ENCODE data around the gene PRH2.

The PRH2 gene

DNA sequence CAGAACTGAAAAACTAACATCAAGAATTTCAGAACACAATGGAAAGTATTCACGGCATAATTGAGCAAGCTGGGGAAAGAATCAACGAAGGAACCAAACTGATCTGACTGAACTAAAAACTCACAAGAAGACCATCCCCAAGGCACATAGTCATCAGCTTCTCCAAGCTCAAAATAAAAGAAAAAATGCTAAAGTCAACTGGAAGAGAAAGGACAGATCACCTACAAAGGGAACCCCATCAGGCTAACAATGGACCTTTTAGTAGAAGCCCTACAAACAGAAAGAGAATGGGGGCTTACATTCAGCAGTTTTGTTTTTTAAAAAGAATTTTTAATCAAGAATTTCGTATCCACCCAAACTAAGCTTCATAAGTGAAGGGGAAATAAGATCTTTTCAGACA is 45.9 kb downstream of the PRH2 start:
- no peak overlapping the region for H3K27ac ChIP-seq
- TF ChIP-seq, protein P1, sequence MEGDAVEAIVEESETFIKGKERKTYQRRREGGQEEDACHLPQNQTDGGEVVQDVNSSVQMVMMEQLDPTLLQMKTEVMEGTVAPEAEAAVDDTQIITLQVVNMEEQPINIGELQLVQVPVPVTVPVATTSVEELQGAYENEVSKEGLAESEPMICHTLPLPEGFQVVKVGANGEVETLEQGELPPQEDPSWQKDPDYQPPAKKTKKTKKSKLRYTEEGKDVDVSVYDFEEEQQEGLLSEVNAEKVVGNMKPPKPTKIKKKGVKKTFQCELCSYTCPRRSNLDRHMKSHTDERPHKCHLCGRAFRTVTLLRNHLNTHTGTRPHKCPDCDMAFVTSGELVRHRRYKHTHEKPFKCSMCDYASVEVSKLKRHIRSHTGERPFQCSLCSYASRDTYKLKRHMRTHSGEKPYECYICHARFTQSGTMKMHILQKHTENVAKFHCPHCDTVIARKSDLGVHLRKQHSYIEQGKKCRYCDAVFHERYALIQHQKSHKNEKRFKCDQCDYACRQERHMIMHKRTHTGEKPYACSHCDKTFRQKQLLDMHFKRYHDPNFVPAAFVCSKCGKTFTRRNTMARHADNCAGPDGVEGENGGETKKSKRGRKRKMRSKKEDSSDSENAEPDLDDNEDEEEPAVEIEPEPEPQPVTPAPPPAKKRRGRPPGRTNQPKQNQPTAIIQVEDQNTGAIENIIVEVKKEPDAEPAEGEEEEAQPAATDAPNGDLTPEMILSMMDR (conservative IDR thresholded peaks at IDR 0.05): no peak

- H3K27ac ChIP-seq: no peak overlapping the region
- TF ChIP-seq, protein P1 (conservative IDR thresholded peaks at IDR 0.05): no peak
These were observed 53.2 kb downstream of the PRH2 start for GRCh38 chr12:10982244-10982643.

Measured in VCaP (cell line).